Measurements from ENCODE around the gene TTC7B. TPM values are rescaled to one million over a fixed set of nuclear protein-coding genes. Genes with fewer than 3 reads are reported as not detected.

The TTC7B gene
- total RNA-seq, 1 donor from 2014 or later, result 83.1 TPM

DNA sequence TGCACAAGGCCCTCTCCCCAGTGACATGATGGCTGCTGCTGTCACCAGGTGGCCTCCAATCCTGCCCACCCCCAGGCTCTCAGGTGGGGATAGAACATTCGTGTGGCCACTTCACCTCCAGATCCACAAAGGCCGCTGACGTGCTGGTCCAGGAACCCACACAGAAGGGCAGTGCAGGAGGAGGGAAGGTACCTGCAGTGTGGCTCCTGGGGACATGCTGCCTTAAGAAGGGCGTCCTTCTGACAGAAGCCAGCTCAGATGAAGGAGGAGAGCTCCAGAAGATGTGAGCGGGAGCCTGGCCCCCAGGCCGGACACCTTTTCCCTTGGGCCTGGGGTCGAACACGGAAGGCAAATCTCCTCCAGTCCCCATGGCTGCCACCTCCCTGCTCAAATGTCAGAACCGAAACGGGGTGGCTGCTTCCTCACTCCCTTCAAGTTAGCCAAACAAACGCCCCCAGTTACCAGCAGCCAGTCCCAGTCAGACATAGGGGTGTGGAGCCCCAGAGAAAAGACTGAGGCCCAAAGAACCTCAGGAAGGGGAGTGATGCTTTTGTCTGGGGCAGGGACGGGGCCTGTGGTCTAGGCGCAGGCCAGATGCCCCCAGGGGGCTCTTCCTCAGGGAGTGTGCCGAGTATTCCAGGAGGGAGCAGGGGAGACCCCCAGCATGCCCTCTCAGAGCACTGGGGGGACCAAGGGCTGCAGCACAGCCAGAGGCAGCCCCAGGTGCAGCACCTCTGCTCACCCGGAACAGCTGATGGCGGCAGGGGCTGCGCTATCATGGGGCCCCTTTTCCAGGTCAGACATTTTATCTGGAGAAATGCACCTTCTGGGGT, 263.5 kb downstream of the TTC7B start:
- Mint-ChIP-seq H3K27me3 (ENCODE audit: unreplicated experiment) (peaks cover 8% of the 10 kb centered on the region), H3K4me3 (ENCODE audit: unreplicated experiment) (no peak overlapping the region), H3K4me1 (ENCODE audit: low read depth, unreplicated experiment) (peaks cover 18% of the 10 kb centered on the region), H3K27ac (ENCODE audit: unreplicated experiment) (no peak overlapping the region), H3K9me3 (ENCODE audit: unreplicated experiment) (peaks cover 5% of the 10 kb centered on the region), H3K36me3 (ENCODE audit: unreplicated experiment) (no peaks in the 10 kb centered on the region)
- no peak for DNase-seq
- no peak for TF ChIP-seq CTCF (IDR thresholded peaks at IDR 0.05; ENCODE audit: partially characterized antibody, unreplicated experiment)

DNA sequence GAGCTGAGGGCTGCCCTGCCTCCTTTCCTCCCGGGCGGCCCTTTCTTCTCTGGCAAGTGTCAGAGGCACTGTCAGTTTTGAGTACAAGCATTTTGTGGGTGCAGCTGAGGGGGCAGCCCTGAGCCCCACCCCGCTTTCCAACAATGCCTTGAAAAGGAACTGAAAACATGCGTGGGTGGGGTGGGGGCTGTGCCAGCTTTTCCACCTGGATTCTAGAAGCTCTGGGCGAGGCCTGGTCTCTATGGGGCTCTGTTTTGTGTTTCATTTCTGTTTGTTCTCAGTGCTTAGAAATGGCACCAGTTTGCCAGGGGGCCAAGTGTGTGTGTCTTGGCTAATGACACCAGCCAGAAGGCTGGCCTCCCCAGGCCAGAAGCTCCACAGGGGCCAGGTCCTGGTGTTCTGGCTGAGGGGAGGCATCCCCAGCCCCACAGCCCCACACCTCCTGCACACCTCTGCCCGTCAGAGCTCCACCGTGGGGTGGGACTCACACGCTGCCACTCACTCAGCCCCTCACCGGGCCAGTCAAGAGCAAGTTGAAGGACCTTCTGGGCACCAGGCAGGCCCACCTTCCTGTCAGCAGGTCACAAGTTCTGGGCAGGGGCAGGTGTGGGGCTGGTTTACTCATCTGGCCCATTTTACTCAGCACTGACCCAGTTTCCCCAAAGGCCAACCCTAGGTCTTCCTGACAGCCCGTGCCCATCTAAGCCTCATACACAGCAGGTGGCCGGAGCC, 264.3 kb downstream of the TTC7B start:
- Mint-ChIP-seq H3K4me1 (ENCODE audit: low read depth, unreplicated experiment) (peaks cover 19% of the 10 kb centered on the region), H3K36me3 (ENCODE audit: unreplicated experiment) (no peaks in the 10 kb centered on the region), H3K27ac (ENCODE audit: unreplicated experiment) (no peak overlapping the region), H3K27me3 (ENCODE audit: unreplicated experiment) (peaks cover 9% of the 10 kb centered on the region), H3K9me3 (ENCODE audit: unreplicated experiment) (peaks cover 5% of the 10 kb centered on the region), H3K4me3 (ENCODE audit: unreplicated experiment) (no peak overlapping the region)
- no peak for DNase-seq
- TF ChIP-seq CTCF (IDR thresholded peaks at IDR 0.05; ENCODE audit: partially characterized antibody, unreplicated experiment), result no peak

DNA sequence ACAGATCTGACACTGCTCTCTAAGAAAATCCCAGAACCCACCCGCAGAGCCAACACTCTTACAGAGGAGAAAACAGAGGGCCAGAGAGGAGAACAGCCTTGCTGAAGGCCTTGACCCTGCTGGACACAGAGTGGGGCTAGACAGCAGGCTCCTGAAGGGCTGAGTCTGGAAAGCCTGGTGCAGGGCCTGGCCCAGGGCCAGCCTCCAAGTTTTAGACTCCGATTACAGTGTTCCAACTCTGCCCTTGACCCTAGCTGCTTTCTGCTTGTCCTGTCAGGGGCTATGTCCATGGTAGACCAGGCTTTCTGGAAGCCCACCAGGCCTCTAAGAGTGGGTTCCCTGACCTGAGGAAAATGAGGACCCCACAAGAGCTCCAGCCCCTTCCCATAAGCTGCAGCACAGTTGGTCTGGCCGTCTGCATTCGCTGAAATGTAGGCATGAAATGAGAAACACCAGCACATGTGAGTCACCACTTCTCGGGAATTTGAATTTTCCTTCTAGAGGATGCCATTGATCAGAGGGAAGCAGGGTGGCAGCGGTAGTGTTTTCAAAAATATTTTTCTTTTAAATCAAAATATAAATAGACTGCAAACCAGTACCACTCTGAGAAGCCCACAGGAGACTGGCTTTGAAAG, 265.0 kb downstream of the TTC7B start:
- H3K27me3 Mint-ChIP-seq (ENCODE audit: unreplicated experiment), result peaks cover 14% of the 10 kb centered on the region
- TF ChIP-seq CTCF (IDR thresholded peaks at IDR 0.05; ENCODE audit: partially characterized antibody, unreplicated experiment), result no peak
- H3K36me3 Mint-ChIP-seq (ENCODE audit: unreplicated experiment), result no peaks in the 10 kb centered on the region
- peaks cover 21% of the 10 kb centered on the region for H3K4me1 Mint-ChIP-seq (ENCODE audit: low read depth, unreplicated experiment)
- H3K4me3 Mint-ChIP-seq (ENCODE audit: unreplicated experiment), result no peak overlapping the region
- DNase-seq, result no peak
- H3K9me3 Mint-ChIP-seq (ENCODE audit: unreplicated experiment), result peaks cover 6% of the 10 kb centered on the region
- no peak overlapping the region for H3K27ac Mint-ChIP-seq (ENCODE audit: unreplicated experiment)

GRCh38 chr14:90549794-90550641, 266.2 kb downstream of the TTC7B start:
- no peak for DNase-seq
- no peak for TF ChIP-seq CTCF (IDR thresholded peaks at IDR 0.05; ENCODE audit: partially characterized antibody, unreplicated experiment)
- Mint-ChIP-seq H3K4me3 (ENCODE audit: unreplicated experiment) (no peak overlapping the region), H3K27ac (ENCODE audit: unreplicated experiment) (no peak overlapping the region), H3K4me1 (ENCODE audit: low read depth, unreplicated experiment) (peaks cover 21% of the 10 kb centered on the region), H3K27me3 (ENCODE audit: unreplicated experiment) (peaks cover 14% of the 10 kb centered on the region), H3K9me3 (ENCODE audit: unreplicated experiment) (peaks cover 6% of the 10 kb centered on the region), H3K36me3 (ENCODE audit: unreplicated experiment) (no peaks in the 10 kb centered on the region)
